Measurements from ENCODE around the gene HLA-DOA.

HLA-DOA gene

GRCh38 chr6:33034554-33034953, 25.2 kb upstream of the HLA-DOA start:
- H3K18ac ChIP-seq (ENCODE audit: low read depth in 1 of 2, low read length in 2 of 2) = no peak overlapping the region
- no peak overlapping the region for H4K91ac ChIP-seq (ENCODE audit: low read length)
- H4K8ac ChIP-seq (ENCODE audit: low read length) = no peak overlapping the region
- DNase-seq = no peak
- H3K9me3 ChIP-seq (ENCODE audit: control insufficient read depth, low read length) = no peaks in the 10 kb centered on the region
- H2AFZ ChIP-seq (ENCODE audit: low read depth, low read length) = no peak overlapping the region
- H3K9ac ChIP-seq (ENCODE audit: low read length) = no peak overlapping the region
- H3K4me3 ChIP-seq (ENCODE audit: insufficient read depth in 1 of 2, low read depth in 1 of 2, low read length in 2 of 2) = no peak overlapping the region
- H2AK5ac ChIP-seq (ENCODE audit: low read length, severe bottlenecking) = no peak overlapping the region
- no peak overlapping the region for H3K14ac ChIP-seq (ENCODE audit: low read length in 2 of 2)
- H3K27ac ChIP-seq (ENCODE audit: low read length, poor library complexity, severe bottlenecking) = no peak overlapping the region
- H3K4ac ChIP-seq (ENCODE audit: low read depth in 1 of 2, low read length in 2 of 2) = no peak overlapping the region
- H3K27me3 ChIP-seq (ENCODE audit: control insufficient read depth in 1 of 2, insufficient read depth in 1 of 2, low read length in 2 of 2) = peaks cover 9 to 11% of the 10 kb centered on the region in 2 experiments
- no peak overlapping the region for H3K23ac ChIP-seq (ENCODE audit: low read length in 2 of 2)
- no peak overlapping the region for H3K4me2 ChIP-seq (ENCODE audit: low read length, poor library complexity, severe bottlenecking)
- no peak overlapping the region for H2BK15ac ChIP-seq (ENCODE audit: low read depth, poor library complexity, severe bottlenecking)
- no CpG with 5 or more reads among the region's 1 CpG for WGBS
- H3K36me3 ChIP-seq (ENCODE audit: control insufficient read depth in 1 of 2, insufficient read depth in 2 of 2, low read depth in 1 of 2, low read length in 2 of 2) = no peaks in the 10 kb centered on the region
- H2BK12ac ChIP-seq (ENCODE audit: low read length in 2 of 2) = no peak overlapping the region
- H3K4me1 ChIP-seq (ENCODE audit: control insufficient read depth, insufficient read depth, low read depth, low read length) = no peaks in the 10 kb centered on the region
- H3K79me1 ChIP-seq (replicated peaks; ENCODE audit: low read length, poor library complexity, severe bottlenecking) = no peaks in the 10 kb centered on the region
- no peak overlapping the region for H2BK5ac ChIP-seq (ENCODE audit: low read depth, low read length, poor library complexity, severe bottlenecking)
- H2BK120ac ChIP-seq (ENCODE audit: low read depth, low read length) = no peak overlapping the region

- H2BK12ac ChIP-seq (ENCODE audit: low read length in 2 of 2) = no peak overlapping the region
- no peak overlapping the region for H4K8ac ChIP-seq (ENCODE audit: low read length)
- WGBS = 50% methylated on average over 1 of the region's 3 CpGs
- H3K79me1 ChIP-seq (replicated peaks; ENCODE audit: low read length, poor library complexity, severe bottlenecking) = no peaks in the 10 kb centered on the region
- no peak for DNase-seq
- no peak overlapping the region for H2BK120ac ChIP-seq (ENCODE audit: low read depth, low read length)
- H2AK5ac ChIP-seq (ENCODE audit: low read length, severe bottlenecking) = no peak overlapping the region
- H3K4me3 ChIP-seq (ENCODE audit: insufficient read depth in 1 of 2, low read depth in 1 of 2, low read length in 2 of 2) = no peak overlapping the region
- H3K4me2 ChIP-seq (ENCODE audit: low read length, poor library complexity, severe bottlenecking) = no peak overlapping the region
- no peak overlapping the region for H3K9ac ChIP-seq (ENCODE audit: low read length)
- H2BK5ac ChIP-seq (ENCODE audit: low read depth, low read length, poor library complexity, severe bottlenecking) = no peak overlapping the region
- no peak overlapping the region for H3K27ac ChIP-seq (ENCODE audit: low read length, poor library complexity, severe bottlenecking)
- no peak overlapping the region for H3K14ac ChIP-seq (ENCODE audit: low read length in 2 of 2)
- no peaks in the 10 kb centered on the region for H3K36me3 ChIP-seq (ENCODE audit: control insufficient read depth in 1 of 2, insufficient read depth in 2 of 2, low read depth in 1 of 2, low read length in 2 of 2)
- H3K18ac ChIP-seq (ENCODE audit: low read depth in 1 of 2, low read length in 2 of 2) = no peak overlapping the region
- no peaks in the 10 kb centered on the region for H3K4me1 ChIP-seq (ENCODE audit: control insufficient read depth, insufficient read depth, low read depth, low read length)
- H3K9me3 ChIP-seq (ENCODE audit: control insufficient read depth, low read length) = no peaks in the 10 kb centered on the region
- H3K23ac ChIP-seq (ENCODE audit: low read length in 2 of 2) = no peak overlapping the region
- no peak overlapping the region for H4K91ac ChIP-seq (ENCODE audit: low read length)
- peaks cover 5 to 24% of the 10 kb centered on the region in 2 experiments for H3K27me3 ChIP-seq (ENCODE audit: control insufficient read depth in 1 of 2, insufficient read depth in 1 of 2, low read length in 2 of 2)
- H3K4ac ChIP-seq (ENCODE audit: low read depth in 1 of 2, low read length in 2 of 2) = no peak overlapping the region
- no peak overlapping the region for H2AFZ ChIP-seq (ENCODE audit: low read depth, low read length)
- H2BK15ac ChIP-seq (ENCODE audit: low read depth, poor library complexity, severe bottlenecking) = no peak overlapping the region
Observed at GRCh38 chr6:33030245-33030644, 20.9 kb upstream of the HLA-DOA start.

DNA sequence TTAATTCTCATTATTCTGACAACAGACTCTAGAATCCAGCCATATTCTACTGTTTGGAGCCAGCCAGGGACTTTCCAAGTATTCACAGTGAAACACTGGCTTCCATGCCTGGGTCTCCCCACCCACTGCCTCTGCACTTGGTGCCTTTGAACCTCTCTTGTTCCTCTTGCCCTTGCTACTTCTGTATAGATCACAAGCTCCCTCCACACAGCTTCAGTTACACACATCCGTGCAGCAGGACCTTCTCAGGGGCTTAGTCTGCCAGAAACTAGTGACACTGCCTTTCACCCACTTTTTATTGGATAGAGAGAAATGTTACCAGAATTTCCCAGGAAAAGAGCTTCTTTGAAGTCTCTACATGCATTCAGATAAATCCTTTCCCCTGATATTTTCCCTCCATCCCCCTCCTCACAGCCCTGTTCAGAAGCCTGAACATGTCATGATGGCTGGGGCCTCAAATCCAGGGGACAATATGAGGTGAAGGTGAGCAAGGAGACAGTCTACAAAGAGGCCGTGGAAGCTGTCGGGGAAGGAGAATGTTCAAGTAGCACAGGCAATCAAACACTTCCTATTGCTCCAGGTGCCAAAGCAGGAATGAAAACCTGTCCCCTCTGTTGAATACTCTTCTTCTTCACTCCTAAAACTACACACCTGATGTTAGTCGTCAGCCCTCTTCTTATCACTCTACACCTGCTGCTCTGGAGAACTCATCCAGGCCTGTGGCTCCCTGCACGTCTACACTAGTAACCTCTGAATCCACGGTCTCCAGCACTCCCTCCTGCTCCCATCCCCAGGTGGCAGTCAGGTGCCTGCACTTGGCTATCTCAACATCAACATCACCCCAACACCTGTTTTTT, 20.2 kb upstream of the HLA-DOA start:
- no peak overlapping the region for H2BK5ac ChIP-seq (ENCODE audit: low read depth, low read length, poor library complexity, severe bottlenecking)
- no peak overlapping the region for H2BK120ac ChIP-seq (ENCODE audit: low read depth, low read length)
- H3K27ac ChIP-seq (ENCODE audit: low read length, poor library complexity, severe bottlenecking) = no peak overlapping the region
- no peak overlapping the region for H3K4ac ChIP-seq (ENCODE audit: low read depth in 1 of 2, low read length in 2 of 2)
- H3K9me3 ChIP-seq (ENCODE audit: control insufficient read depth, low read length) = no peaks in the 10 kb centered on the region
- no peak overlapping the region for H2AFZ ChIP-seq (ENCODE audit: low read depth, low read length)
- peak; percentile 25 for DNase-seq
- peak overlapping the region; percentile 61 for H3K9ac ChIP-seq (ENCODE audit: low read length)
- H3K18ac ChIP-seq (ENCODE audit: low read depth in 1 of 2, low read length in 2 of 2) = no peak overlapping the region
- H3K23ac ChIP-seq (ENCODE audit: low read length in 2 of 2) = no peak overlapping the region
- H3K4me1 ChIP-seq (ENCODE audit: control insufficient read depth, insufficient read depth, low read depth, low read length) = no peaks in the 10 kb centered on the region
- H4K91ac ChIP-seq (ENCODE audit: low read length) = no peak overlapping the region
- H3K79me1 ChIP-seq (replicated peaks; ENCODE audit: low read length, poor library complexity, severe bottlenecking) = no peaks in the 10 kb centered on the region
- no peaks in the 10 kb centered on the region for H3K36me3 ChIP-seq (ENCODE audit: control insufficient read depth in 1 of 2, insufficient read depth in 2 of 2, low read depth in 1 of 2, low read length in 2 of 2)
- H3K4me3 ChIP-seq (ENCODE audit: insufficient read depth in 1 of 2, low read depth in 1 of 2, low read length in 2 of 2) = no peak overlapping the region
- peaks cover 5 to 27% of the 10 kb centered on the region in 2 experiments for H3K27me3 ChIP-seq (ENCODE audit: control insufficient read depth in 1 of 2, insufficient read depth in 1 of 2, low read length in 2 of 2)
- H2BK12ac ChIP-seq (ENCODE audit: low read length in 2 of 2) = no peak overlapping the region
- no peak overlapping the region for H3K4me2 ChIP-seq (ENCODE audit: low read length, poor library complexity, severe bottlenecking)
- H3K14ac ChIP-seq (ENCODE audit: low read length in 2 of 2) = no peak overlapping the region
- no peak overlapping the region for H2AK5ac ChIP-seq (ENCODE audit: low read length, severe bottlenecking)
- no peak overlapping the region for H2BK15ac ChIP-seq (ENCODE audit: low read depth, poor library complexity, severe bottlenecking)
- H4K8ac ChIP-seq (ENCODE audit: low read length) = no peak overlapping the region
- WGBS = 45% methylated on average over 6 of the region's 6 CpGs

GRCh38 chr6:33028220-33028849, 18.9 kb upstream of the HLA-DOA start:
- no peaks in the 10 kb centered on the region for H3K9me3 ChIP-seq (ENCODE audit: control insufficient read depth, low read length)
- H2BK120ac ChIP-seq (ENCODE audit: low read depth, low read length) = no peak overlapping the region
- no peak overlapping the region for H3K14ac ChIP-seq (ENCODE audit: low read length in 2 of 2)
- H3K18ac ChIP-seq (ENCODE audit: low read depth in 1 of 2, low read length in 2 of 2) = no peak overlapping the region
- H3K79me1 ChIP-seq (replicated peaks; ENCODE audit: low read length, poor library complexity, severe bottlenecking) = no peaks in the 10 kb centered on the region
- no peak overlapping the region for H3K4me3 ChIP-seq (ENCODE audit: insufficient read depth in 1 of 2, low read depth in 1 of 2, low read length in 2 of 2)
- H3K4me2 ChIP-seq (ENCODE audit: low read length, poor library complexity, severe bottlenecking) = no peak overlapping the region
- peaks cover 5 to 28% of the 10 kb centered on the region in 2 experiments for H3K27me3 ChIP-seq (ENCODE audit: control insufficient read depth in 1 of 2, insufficient read depth in 1 of 2, low read length in 2 of 2)
- H2BK12ac ChIP-seq (ENCODE audit: low read length in 2 of 2) = no peak overlapping the region
- H3K9ac ChIP-seq (ENCODE audit: low read length) = no peak overlapping the region
- H2BK5ac ChIP-seq (ENCODE audit: low read depth, low read length, poor library complexity, severe bottlenecking) = no peak overlapping the region
- no peaks in the 10 kb centered on the region for H3K36me3 ChIP-seq (ENCODE audit: control insufficient read depth in 1 of 2, insufficient read depth in 2 of 2, low read depth in 1 of 2, low read length in 2 of 2)
- no peak overlapping the region for H3K27ac ChIP-seq (ENCODE audit: low read length, poor library complexity, severe bottlenecking)
- H2AK5ac ChIP-seq (ENCODE audit: low read length, severe bottlenecking) = no peak overlapping the region
- H2BK15ac ChIP-seq (ENCODE audit: low read depth, poor library complexity, severe bottlenecking) = no peak overlapping the region
- H3K23ac ChIP-seq (ENCODE audit: low read length in 2 of 2) = no peak overlapping the region
- 10% methylated on average over 1 of the region's 1 CpG for WGBS
- no peak overlapping the region for H4K8ac ChIP-seq (ENCODE audit: low read length)
- H3K4ac ChIP-seq (ENCODE audit: low read depth in 1 of 2, low read length in 2 of 2) = no peak overlapping the region
- DNase-seq = no peak
- no peak overlapping the region for H4K91ac ChIP-seq (ENCODE audit: low read length)
- H2AFZ ChIP-seq (ENCODE audit: low read depth, low read length) = no peak overlapping the region
- H3K4me1 ChIP-seq (ENCODE audit: control insufficient read depth, insufficient read depth, low read depth, low read length) = no peaks in the 10 kb centered on the region

All from mesenchymal stem cell (in vitro differentiated cells and primary cell).